DND-41 (cell line): Measurements from ENCODE around the gene KCNJ11.

Source experiments
- ATAC-seq: fragments of 200-7000 bp; cut with Tn5 transposase; 3 replicates; pipeline ENCODE4 v1.9.1; 2021; ENCODE audit warnings: low read depth; ENCODE audit not compliant: insufficient read depth
- DNase-seq: peaks from one replicate; pipeline ENCODE4 v3.0.0-alpha.2; 2020
- H2AFZ ChIP-seq: 2 replicates; pipeline ENCODE4 v1.6.0; 2012; ENCODE audit warnings: low read depth, low read length
- H3K27ac ChIP-seq: 2 replicates; pipeline ENCODE4 v1.5.1; 2012; ENCODE audit warnings: low read length, inconsistent platforms
- H3K27me3 ChIP-seq: fragments of 200-600 bp; sonication (generic); 2 replicates; pipeline ENCODE4 v1.6.0; 2012; ENCODE audit warnings: low read length, mild to moderate bottlenecking, inconsistent platforms; ENCODE audit not compliant: insufficient read depth, poor library complexity
- H3K36me3 ChIP-seq: 2 replicates; pipeline ENCODE4 v1.5.1; 2012; ENCODE audit warnings: low read length, inconsistent platforms; ENCODE audit not compliant: insufficient read depth
- H3K4me1 ChIP-seq: 2 replicates; pipeline ENCODE4 v1.5.1; 2012; ENCODE audit warnings: mild to moderate bottlenecking, low read length; ENCODE audit not compliant: insufficient read depth
- H3K4me2 ChIP-seq: 2 replicates; pipeline ENCODE4 v1.6.0; 2012; ENCODE audit warnings: mild to moderate bottlenecking, moderate library complexity, low read length, inconsistent platforms; ENCODE audit not compliant: insufficient read depth
- H3K4me3 ChIP-seq, 2 experiments: fragments of 200-600 bp in 1 of 2; shearing (Covaris generic) in 1 of 2; 2 replicates each; pipeline ENCODE4 v1.5.1; 2012 to 2016; ENCODE audit warnings: inconsistent platforms in 2 of 2, low read length in 2 of 2, mild to moderate bottlenecking in 2 of 2, low read depth in 1 of 2, moderate library complexity in 1 of 2
- H3K79me2 ChIP-seq: 2 replicates; pipeline ENCODE4 v1.6.0; 2012; ENCODE audit warnings: low read length, inconsistent platforms; ENCODE audit not compliant: insufficient read depth
- H3K9ac ChIP-seq: 2 replicates; pipeline ENCODE4 v1.6.0; 2012; ENCODE audit warnings: low read depth, mild to moderate bottlenecking, inconsistent platforms, low read length, moderate library complexity
- H3K9me3 ChIP-seq: 2 replicates; pipeline ENCODE4 v1.5.1; 2012; ENCODE audit warnings: low read length, moderate library complexity, mild to moderate bottlenecking, inconsistent platforms; ENCODE audit not compliant: insufficient read depth, severe bottlenecking
- H4K20me1 ChIP-seq: 2 replicates; pipeline ENCODE4 v1.6.0; 2012; ENCODE audit warnings: low read length; ENCODE audit not compliant: insufficient read depth
- EZH2 ChIP-seq: IDR thresholded peaks from 3 replicates; pipeline ENCODE4 v1.6.1; 2012; ENCODE audit warnings: borderline replicate concordance, low read depth, mild to moderate bottlenecking, moderate library complexity, low read length, inconsistent platforms; ENCODE audit not compliant: severe bottlenecking
- TF ChIP-seq, protein P1 (sequence below): IDR thresholded peaks from 2 replicates; pipeline ENCODE4 v1.5.1; 2012; ENCODE audit warnings: borderline replicate concordance, low read length, moderate library complexity, mild to moderate bottlenecking; ENCODE audit not compliant: poor library complexity, severe bottlenecking; ENCODE audit errors: extremely low read depth

Gene KCNJ11

DNA sequence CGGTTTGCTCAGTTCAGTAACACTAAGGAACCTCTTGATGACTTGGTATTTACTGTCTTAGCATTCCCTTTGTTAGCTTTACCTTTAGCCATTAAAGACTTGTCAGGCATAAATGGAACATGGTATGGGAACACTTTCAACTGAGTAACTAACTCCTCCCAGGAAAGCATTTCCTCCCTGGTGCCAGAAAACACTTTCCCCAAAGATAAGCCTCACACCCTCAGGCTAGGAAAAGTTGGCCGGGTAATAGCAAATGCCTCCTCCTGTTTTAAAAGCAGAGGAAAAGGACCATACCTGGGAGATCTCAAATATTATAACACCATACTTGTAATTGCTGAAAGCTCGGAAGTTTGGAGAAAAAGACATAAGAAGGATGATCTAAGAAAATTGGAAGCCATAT is 12.0 kb downstream of the KCNJ11 start:
- DNase-seq: no peak
- no peak overlapping the region for H3K4me2 ChIP-seq
- H3K4me1 ChIP-seq: no peaks in the 10 kb centered on the region
- no peak overlapping the region for H3K27ac ChIP-seq
- no peaks in the 10 kb centered on the region for H4K20me1 ChIP-seq
- no peak overlapping the region for H3K9ac ChIP-seq
- no peaks in the 10 kb centered on the region for H3K79me2 ChIP-seq
- H3K4me3 ChIP-seq: no peak overlapping the region
- no peaks in the 10 kb centered on the region for H3K27me3 ChIP-seq
- peaks cover 83% of the 10 kb centered on the region for H3K36me3 ChIP-seq
- peaks cover 46% of the 10 kb centered on the region for H3K9me3 ChIP-seq
- TF ChIP-seq, protein P1, sequence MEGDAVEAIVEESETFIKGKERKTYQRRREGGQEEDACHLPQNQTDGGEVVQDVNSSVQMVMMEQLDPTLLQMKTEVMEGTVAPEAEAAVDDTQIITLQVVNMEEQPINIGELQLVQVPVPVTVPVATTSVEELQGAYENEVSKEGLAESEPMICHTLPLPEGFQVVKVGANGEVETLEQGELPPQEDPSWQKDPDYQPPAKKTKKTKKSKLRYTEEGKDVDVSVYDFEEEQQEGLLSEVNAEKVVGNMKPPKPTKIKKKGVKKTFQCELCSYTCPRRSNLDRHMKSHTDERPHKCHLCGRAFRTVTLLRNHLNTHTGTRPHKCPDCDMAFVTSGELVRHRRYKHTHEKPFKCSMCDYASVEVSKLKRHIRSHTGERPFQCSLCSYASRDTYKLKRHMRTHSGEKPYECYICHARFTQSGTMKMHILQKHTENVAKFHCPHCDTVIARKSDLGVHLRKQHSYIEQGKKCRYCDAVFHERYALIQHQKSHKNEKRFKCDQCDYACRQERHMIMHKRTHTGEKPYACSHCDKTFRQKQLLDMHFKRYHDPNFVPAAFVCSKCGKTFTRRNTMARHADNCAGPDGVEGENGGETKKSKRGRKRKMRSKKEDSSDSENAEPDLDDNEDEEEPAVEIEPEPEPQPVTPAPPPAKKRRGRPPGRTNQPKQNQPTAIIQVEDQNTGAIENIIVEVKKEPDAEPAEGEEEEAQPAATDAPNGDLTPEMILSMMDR: no peak
- TF ChIP-seq EZH2: no peak
- H2AFZ ChIP-seq: no peak overlapping the region
- no peak for ATAC-seq

DNA sequence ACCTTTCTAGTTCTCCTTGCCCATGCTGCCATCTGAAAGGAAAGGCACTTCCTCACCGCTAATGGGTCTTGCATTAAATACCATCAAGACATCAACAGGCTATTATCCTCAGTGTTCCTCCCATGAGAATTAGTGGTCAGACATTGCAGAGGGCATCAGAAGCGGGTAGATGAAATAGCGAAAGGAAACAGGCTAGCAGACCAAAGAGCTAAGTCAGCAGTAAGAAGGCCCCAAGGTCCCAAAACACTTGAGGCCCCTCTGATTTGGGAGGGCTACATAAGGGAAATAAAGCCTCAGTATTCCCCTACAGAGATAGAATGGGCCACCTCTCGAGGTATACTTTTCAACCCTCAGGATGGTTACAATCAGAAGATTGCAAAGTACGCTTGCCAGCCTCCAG is 12.9 kb downstream of the KCNJ11 start:
- H3K36me3 ChIP-seq: peaks cover 92% of the 10 kb centered on the region
- H2AFZ ChIP-seq: no peak overlapping the region
- no peaks in the 10 kb centered on the region for H3K4me1 ChIP-seq
- no peaks in the 10 kb centered on the region for H4K20me1 ChIP-seq
- no peak overlapping the region for H3K9ac ChIP-seq
- no peak overlapping the region for H3K4me2 ChIP-seq
- no peak overlapping the region for H3K4me3 ChIP-seq
- peaks cover 56% of the 10 kb centered on the region for H3K9me3 ChIP-seq
- TF ChIP-seq, protein P1: no peak
- no peak for TF ChIP-seq EZH2
- H3K27ac ChIP-seq: no peak overlapping the region
- H3K27me3 ChIP-seq: no peaks in the 10 kb centered on the region
- H3K79me2 ChIP-seq: no peaks in the 10 kb centered on the region
- DNase-seq (no peak), ATAC-seq (no peak)

DNA sequence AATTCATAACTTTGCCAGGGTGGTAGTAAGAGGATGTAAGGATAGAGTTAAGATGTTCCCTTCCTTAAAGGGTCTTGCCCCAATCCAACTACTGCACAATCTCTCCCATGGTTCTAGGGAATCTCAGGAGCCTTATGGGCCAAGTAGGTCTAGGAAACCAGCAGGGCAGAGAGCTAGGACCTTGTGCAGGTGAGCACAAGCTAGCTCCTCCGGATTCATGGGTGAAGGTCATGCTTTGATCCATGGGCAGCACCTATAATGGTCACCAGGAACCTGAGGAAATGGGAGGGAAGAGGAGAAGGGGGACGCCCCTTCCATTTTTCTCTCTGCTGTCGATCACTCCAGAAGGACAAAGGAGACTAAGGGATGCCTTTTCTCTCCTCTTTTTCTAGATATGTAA is 16.8 kb downstream of the KCNJ11 start:
- no peak overlapping the region for H3K9ac ChIP-seq
- ATAC-seq (no peak), DNase-seq (no peak)
- H2AFZ ChIP-seq: no peak overlapping the region
- no peaks in the 10 kb centered on the region for H3K27me3 ChIP-seq
- no peak overlapping the region for H3K4me2 ChIP-seq
- peaks cover 74% of the 10 kb centered on the region for H3K9me3 ChIP-seq
- H3K4me3 ChIP-seq: no peak overlapping the region
- no peaks in the 10 kb centered on the region for H3K79me2 ChIP-seq
- H3K36me3 ChIP-seq: peaks cover 99% of the 10 kb centered on the region
- H3K4me1 ChIP-seq: no peaks in the 10 kb centered on the region
- no peak overlapping the region for H3K27ac ChIP-seq
- TF ChIP-seq EZH2: no peak
- TF ChIP-seq, protein P1: no peak
- no peaks in the 10 kb centered on the region for H4K20me1 ChIP-seq
